NCI-H128 (cell line): ENCODE data around the gene DENND4B.
"Not testable (repeated sequence)": the region's sequence is repeated elsewhere in the genome, so short reads cannot be mapped to it uniquely, and the experiment has no call there.

Experiments used
- DNase-seq: peaks from one replicate; lab custom pipeline; 2025; ENCODE audit not compliant: unreplicated experiment; lab: John Stamatoyannopoulos, UW

The DENND4B gene

DNA sequence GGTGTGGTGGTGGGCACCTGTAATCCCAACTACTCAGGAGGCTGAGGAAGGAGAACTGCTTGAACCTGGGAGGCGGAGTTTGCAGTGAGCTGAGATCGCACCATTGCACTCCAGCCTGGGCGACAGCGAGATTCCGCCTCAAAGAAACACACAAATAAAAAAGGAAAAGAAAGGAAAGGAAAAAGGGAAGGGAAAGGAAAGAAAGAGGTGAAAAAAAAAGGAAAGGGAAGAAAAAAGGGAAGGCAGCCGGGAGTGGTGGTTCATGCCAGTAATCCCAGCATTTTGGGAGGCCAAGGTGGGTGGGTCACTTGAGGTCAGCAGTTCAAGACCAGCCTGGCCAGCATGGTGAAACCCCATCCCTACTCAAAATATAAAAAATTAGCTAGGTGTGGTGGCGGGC, 55.5 kb downstream of the DENND4B start:
- DNase-seq: not testable (repeated sequence)

DNA sequence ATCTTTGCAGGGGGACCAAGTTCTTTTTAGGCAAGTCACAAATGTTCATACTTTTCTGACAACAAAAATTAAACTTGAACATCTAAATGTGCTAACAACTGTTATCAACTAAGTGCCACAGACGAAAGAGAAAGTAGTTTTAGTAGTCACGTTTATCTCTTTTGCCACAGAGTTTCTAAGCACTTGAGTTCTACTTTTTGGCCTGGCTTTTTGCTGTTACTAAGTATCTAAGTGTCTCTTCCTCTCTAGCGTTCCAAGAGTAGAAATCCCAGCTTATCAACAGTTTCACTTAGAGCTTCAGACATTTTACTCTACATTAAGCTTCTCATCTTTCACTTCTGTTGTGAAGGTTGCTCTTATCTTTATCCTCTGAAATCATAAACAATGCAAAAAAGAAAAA, 58.0 kb downstream of the DENND4B start:
- no peak for DNase-seq

DNA sequence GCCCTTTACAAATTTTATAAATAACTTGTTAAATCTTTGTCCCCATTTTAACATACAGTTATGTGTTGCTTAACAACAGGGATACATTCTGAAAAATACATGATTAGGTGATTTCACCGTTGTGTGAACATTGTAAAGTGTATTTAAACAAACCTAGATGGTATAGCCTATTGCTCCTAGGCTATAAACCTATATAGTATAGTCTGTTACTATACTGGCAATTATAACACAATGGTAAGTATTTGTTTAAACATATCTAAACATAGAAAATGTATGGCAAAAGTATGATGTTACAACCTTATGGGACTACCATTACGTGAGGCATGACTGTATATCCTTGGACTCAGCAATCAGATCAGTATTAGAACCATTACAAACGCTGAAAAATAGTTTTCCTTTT, 60.4 kb downstream of the DENND4B start:
- DNase-seq: no peak

DNA sequence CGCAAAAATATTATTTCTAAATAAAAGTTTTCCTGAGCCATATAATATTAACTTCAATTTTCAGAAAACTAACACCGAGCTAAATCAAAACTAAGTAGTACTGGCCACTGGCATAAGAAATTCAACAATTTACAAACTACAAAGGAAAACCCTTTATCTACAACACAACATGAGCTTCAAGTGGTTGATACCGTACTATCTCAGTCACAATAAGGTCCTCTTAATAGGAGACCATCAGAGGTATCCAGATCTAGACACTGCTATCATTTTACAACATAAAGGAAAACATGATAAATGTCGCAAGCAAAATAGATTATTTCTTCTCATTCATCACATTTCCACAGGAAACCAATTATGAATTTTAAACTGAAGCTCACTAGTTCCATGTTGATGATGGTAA, 63.3 kb downstream of the DENND4B start:
- no peak for DNase-seq

DNA sequence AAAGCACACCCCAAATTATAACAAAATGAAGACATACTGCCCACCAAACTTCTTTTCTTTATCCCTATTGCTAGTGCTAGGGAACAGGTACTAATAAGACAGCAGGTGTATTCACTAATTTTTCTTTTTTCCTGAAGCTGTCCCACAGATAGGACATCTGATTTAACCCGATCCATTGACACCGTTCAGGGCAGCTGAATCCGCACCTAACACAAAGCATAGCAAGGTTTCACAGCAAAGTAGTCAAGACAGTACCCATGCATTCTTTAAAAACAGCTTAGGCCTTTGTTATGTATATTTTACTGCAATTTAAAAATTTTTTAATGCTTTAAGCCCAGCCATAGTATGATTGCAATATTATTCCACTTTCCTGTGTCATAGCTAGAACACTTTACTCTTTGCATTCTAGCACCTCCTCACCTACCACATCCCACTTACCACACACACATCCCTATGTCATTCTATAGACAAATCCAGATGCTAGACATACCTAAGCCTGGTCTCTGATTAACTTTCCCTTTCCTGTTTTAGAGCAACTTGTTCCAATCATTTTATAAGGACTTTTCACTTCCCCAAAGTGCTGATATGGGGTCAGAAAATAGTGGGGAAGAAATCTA, 64.1 kb downstream of the DENND4B start:
- DNase-seq: no peak

DNA sequence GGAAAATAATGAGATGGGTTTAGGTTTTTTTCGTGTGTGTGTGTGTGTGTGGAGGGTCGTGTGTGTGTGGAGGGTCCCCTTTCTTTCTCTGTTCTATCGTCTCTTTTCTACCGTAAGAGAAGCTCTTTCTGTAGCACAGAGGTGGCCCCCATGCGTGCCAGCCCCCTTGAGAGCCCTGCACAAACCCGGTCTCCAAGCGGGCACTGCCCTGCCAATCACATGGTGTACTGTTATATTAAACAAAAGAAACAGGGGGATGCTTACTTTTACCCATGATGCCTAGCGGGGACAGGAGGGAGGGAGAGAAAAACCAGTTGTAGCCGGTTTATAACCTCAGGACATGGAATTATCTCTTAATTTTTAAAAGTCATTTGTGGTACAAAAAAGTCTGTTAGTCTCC, 64.8 kb downstream of the DENND4B start:
- peak; percentile 77 for DNase-seq

DNA sequence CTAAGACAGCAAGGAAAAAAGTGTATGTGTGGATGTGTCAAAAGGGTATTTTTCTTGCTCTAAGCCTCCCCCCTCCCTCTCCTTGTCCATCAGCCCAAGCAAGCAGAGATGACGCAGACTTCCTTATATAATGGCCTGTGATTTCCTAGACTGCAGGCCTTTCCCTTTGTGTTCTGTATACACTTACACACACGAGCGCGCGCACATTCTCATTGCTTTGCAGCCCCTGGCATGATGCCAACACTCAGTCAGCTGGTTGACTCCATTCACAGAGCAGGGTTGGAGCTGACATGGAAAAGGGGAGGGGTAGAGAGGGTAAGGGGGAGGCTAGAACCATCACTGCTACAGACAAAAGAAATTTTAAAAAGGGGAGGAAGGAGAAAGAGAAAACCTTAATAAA, 65.6 kb downstream of the DENND4B start:
- peak; percentile 99 for DNase-seq

DNA sequence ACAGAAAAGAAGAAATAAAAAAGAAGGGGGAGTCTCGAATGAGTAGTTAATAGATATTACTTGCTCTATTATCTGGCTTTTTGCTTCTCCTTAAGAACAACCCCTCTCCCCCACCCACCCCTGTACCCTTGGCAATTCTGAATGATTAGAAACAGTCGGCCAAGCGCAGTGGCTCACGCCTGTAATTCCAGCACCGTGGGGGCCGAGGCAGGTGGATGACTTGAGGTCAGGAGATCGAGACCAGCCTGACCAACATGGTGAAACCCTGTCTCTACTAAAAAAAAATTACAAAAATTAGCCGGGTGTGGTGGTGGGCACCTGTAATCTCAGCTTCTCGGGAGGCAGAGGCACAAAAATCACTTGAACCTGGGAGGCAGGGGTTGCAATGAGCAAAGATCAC, 66.5 kb downstream of the DENND4B start:
- no peak for DNase-seq
